ENCODE measurements around the gene CNNM3.
"Not testable (repeated sequence)": the region's sequence is repeated elsewhere in the genome, so short reads cannot be mapped to it uniquely, and the experiment has no call there.

CNNM3 gene

GRCh38 chr2:96798733-96799622 is 17.1 kb upstream of the CNNM3 start:
- in situ Hi-C loops (cut with MboI; ENCODE audit: low sequenced_read_pairs), result no loop called here

GRCh38 chr2:96799623-96799935 is 16.5 kb upstream of the CNNM3 start:
- in situ Hi-C loops (cut with MboI; ENCODE audit: low sequenced_read_pairs), result no loop called here

- in situ Hi-C loops (cut with MboI; ENCODE audit: low sequenced_read_pairs), result no loop called here
These were observed 15.7 kb upstream of the CNNM3 start for GRCh38 chr2:96800061-96801004.

- in situ Hi-C loops (cut with MboI; ENCODE audit: low sequenced_read_pairs), result no loop called here
These were observed 14.9 kb upstream of the CNNM3 start for GRCh38 chr2:96801005-96801785.

- in situ Hi-C loops (cut with MboI; ENCODE audit: low sequenced_read_pairs), result no loop called here
These were observed 14.1 kb upstream of the CNNM3 start for GRCh38 chr2:96801786-96802595.

- in situ Hi-C loops (cut with MboI; ENCODE audit: low sequenced_read_pairs), result no loop called here
These were observed 13.3 kb upstream of the CNNM3 start for GRCh38 chr2:96802721-96803120.

- in situ Hi-C loops (cut with MboI; ENCODE audit: low sequenced_read_pairs), result no loop called here
These were observed 11.1 kb upstream of the CNNM3 start for GRCh38 chr2:96804986-96805385.

GRCh38 chr2:96805946-96806345 is 10.1 kb upstream of the CNNM3 start:
- in situ Hi-C loops (cut with MboI; ENCODE audit: low sequenced_read_pairs), result not testable (repeated sequence)

GRCh38 chr2:96806468-96807126 is 9.5 kb upstream of the CNNM3 start:
- in situ Hi-C loops (cut with MboI; ENCODE audit: low sequenced_read_pairs), result no loop called here

GRCh38 chr2:96807127-96807471 is 9.0 kb upstream of the CNNM3 start:
- in situ Hi-C loops (cut with MboI; ENCODE audit: low sequenced_read_pairs), result no loop called here

GRCh38 chr2:96808176-96808837 is 7.8 kb upstream of the CNNM3 start:
- in situ Hi-C loops (cut with MboI; ENCODE audit: low sequenced_read_pairs), result no loop called here

GRCh38 chr2:96809216-96809882 is 6.7 kb upstream of the CNNM3 start:
- in situ Hi-C loops (cut with MboI; ENCODE audit: low sequenced_read_pairs), result no loop called here

GRCh38 chr2:96809951-96810782 is 5.9 kb upstream of the CNNM3 start:
- in situ Hi-C loops (cut with MboI; ENCODE audit: low sequenced_read_pairs), result no loop called here

GRCh38 chr2:96810783-96811192 is 5.3 kb upstream of the CNNM3 start:
- in situ Hi-C loops (cut with MboI; ENCODE audit: low sequenced_read_pairs), result no loop called here

- in situ Hi-C loops (cut with MboI; ENCODE audit: low sequenced_read_pairs), result no loop called here
These were observed 4.2 kb upstream of the CNNM3 start for GRCh38 chr2:96811917-96812316.

- in situ Hi-C loops (cut with MboI; ENCODE audit: low sequenced_read_pairs), result no loop called here
These were observed 2.4 kb upstream of the CNNM3 start for GRCh38 chr2:96813656-96814055.

GRCh38 chr2:96815326-96816126 is 542 bp upstream of the CNNM3 start:
- in situ Hi-C loops (cut with MboI; ENCODE audit: low sequenced_read_pairs), result no loop called here
